ENCODE measurements around the gene GM2A. TPM values are rescaled to one million over a fixed set of nuclear protein-coding genes. Genes with fewer than 3 reads are reported as not detected.

Gene GM2A
- total and polyA plus RNA-seq, 2 donors (not counting 1 experiment from before 2014, with no cell fraction given): 29.8 to 82.7 TPM

DNA sequence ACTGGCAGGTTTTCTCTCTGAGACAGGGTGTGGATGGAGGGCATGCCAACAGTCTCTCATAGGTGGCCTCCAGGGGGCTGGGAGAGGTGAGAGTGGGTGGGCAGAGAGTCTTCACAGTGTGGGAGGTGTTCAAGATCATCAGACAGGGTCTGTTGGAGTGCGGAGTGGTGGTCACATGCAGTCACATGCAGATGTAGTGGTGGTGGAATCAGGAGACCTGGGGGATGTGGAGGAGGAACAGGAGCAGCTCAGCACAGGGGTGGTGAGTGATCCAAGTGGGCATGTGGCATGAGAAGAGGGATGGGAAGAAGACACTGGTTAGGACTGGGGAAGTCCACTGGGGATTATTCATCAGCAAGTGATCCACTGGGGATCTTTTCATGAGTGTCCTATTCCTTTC lies 5.8 kb downstream of the GM2A start:
- no peaks in the 10 kb centered on the region for H3K27me3 ChIP-seq (replicated peaks in 1 of 4; ENCODE audit: control extremely low read depth in 1 of 4, control insufficient read depth in 3 of 4, insufficient read depth in 4 of 4, low read length in 3 of 4)
- ChIA-PET POLR2A (no interaction called here), CTCF (interaction anchor here (1.0 to 3.4 kb wide), 6 partner anchors 18 to 94 kb away, joined by 3 to 15 read pairs (median 10); no protein-coding TSS in a partner anchor)
- DNase-seq (no peak), ATAC-seq (ENCODE audit: low read depth) (no peak)
- WGBS (ENCODE audit: insufficient coverage): 35% methylated on average over 1 of the region's 1 CpG
- no peak overlapping the region for H3K4me3 ChIP-seq (ENCODE audit: control extremely low read depth in 1 of 5, extremely low read depth in 1 of 5, insufficient read depth in 1 of 5, low read depth in 2 of 5, low read length in 4 of 5)
- Mint-ChIP-seq H3K4me1 (peaks cover 73% of the 10 kb centered on the region), H3K27ac (peak overlapping the region; percentile 96), H3K9me3 (ENCODE audit: insufficient read depth) (no peaks in the 10 kb centered on the region), H3K27me3 (no peaks in the 10 kb centered on the region), H3K4me3 (peak overlapping the region; percentile 36)
- peak overlapping the region; percentile 43 to 90 for H3K27ac ChIP-seq (ENCODE audit: low read length in 2 of 2)
- TF ChIP-seq CTCF (IDR thresholded peaks at IDR 0.05) (no peak), EZH2 (IDR thresholded peaks at IDR 0.05; ENCODE audit: borderline replicate concordance, insufficient read depth, low read depth, low read length, poor library complexity, severe bottlenecking) (no peak)
- intact Hi-C loops (cut with micrococcal nuclease): loop anchor here (5.0 to 10.0 kb wide), 2 partner anchors 188 to 1294 kb away; partner anchors contain the start of genes SLC26A2 and SLC36A1
- H3K79me2 ChIP-seq (ENCODE audit: control insufficient read depth, insufficient read depth, low read length): peaks cover 98% of the 10 kb centered on the region
- H3K4me1 ChIP-seq (ENCODE audit: control insufficient read depth in 2 of 2, insufficient read depth in 2 of 2, low read length in 2 of 2): peaks cover 53 to 70% of the 10 kb centered on the region in 2 donors
- peaks cover 41% of the 10 kb centered on the region for H4K20me1 ChIP-seq (ENCODE audit: control insufficient read depth, insufficient read depth, low read length, poor library complexity, severe bottlenecking)
- no peak overlapping the region for H3K9ac ChIP-seq (ENCODE audit: low read length)
- no peaks in the 10 kb centered on the region for H3K9me3 ChIP-seq (ENCODE audit: control extremely low read depth in 1 of 3, control insufficient read depth in 2 of 3, insufficient read depth in 1 of 3, low read length in 2 of 3)
- peak overlapping the region; percentile 83 for H3K4me2 ChIP-seq (replicated peaks; ENCODE audit: low read depth, low read length, poor library complexity, severe bottlenecking)
- H2AFZ ChIP-seq (ENCODE audit: insufficient read depth, low read depth, low read length, poor library complexity, severe bottlenecking): no peak overlapping the region
- H3K36me3 ChIP-seq (replicated peaks in 1 of 2; ENCODE audit: control extremely low read depth in 1 of 2, control insufficient read depth in 1 of 2, extremely low read depth in 1 of 2, insufficient read depth in 2 of 2, low read length in 1 of 2): peaks cover 0 to 67% of the 10 kb centered on the region in 2 experiments

DNA sequence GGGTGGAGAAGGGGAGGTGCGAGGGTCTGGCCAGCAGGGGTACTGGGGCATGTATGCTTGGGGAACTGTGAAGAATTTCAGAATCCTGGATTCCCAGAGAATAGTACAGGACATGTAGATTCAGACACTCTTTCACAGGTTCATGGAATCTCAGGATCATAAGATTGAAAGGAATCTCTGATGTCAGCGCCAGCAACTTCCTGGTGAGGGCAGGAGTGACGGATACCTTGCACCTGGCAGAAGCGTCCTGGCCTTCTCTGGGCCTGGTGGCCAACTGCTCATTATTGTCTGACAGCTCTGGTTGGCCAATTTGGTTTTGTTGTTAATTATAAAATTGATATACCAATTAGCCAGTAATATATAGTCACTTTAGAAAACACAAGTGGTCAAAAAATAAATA lies 6.9 kb downstream of the GM2A start:
- H3K36me3 ChIP-seq (replicated peaks in 1 of 2; ENCODE audit: control extremely low read depth in 1 of 2, control insufficient read depth in 1 of 2, extremely low read depth in 1 of 2, insufficient read depth in 2 of 2, low read length in 1 of 2): peaks cover 0 to 78% of the 10 kb centered on the region in 2 experiments
- TF ChIP-seq CTCF (IDR thresholded peaks at IDR 0.05) (no peak), EZH2 (IDR thresholded peaks at IDR 0.05; ENCODE audit: borderline replicate concordance, insufficient read depth, low read depth, low read length, poor library complexity, severe bottlenecking) (no peak)
- H3K4me1 Mint-ChIP-seq: peaks cover 68% of the 10 kb centered on the region
- H3K27ac ChIP-seq (ENCODE audit: low read length in 2 of 2): peak overlapping the region in 1 of 2 donors; percentile 90
- H3K4me2 ChIP-seq (replicated peaks; ENCODE audit: low read depth, low read length, poor library complexity, severe bottlenecking): no peak overlapping the region
- H3K4me1 ChIP-seq (ENCODE audit: control insufficient read depth in 2 of 2, insufficient read depth in 2 of 2, low read length in 2 of 2): peaks cover 46 to 65% of the 10 kb centered on the region in 2 donors
- H4K20me1 ChIP-seq (ENCODE audit: control insufficient read depth, insufficient read depth, low read length, poor library complexity, severe bottlenecking): peaks cover 52% of the 10 kb centered on the region
- no peak for ATAC-seq (ENCODE audit: low read depth)
- ChIA-PET CTCF (interaction anchor here (1.0 kb wide), 1 partner anchor 96 kb away, joined by 3 read pairs; no protein-coding TSS in a partner anchor), POLR2A (no interaction called here)
- DNase-seq: no peak
- intact Hi-C loops (cut with micrococcal nuclease): loop anchor here (5.0 to 10.0 kb wide), 2 partner anchors 187 to 1295 kb away; partner anchors contain the start of genes SLC26A2 and SLC36A1
- no peak overlapping the region for H2AFZ ChIP-seq (ENCODE audit: insufficient read depth, low read depth, low read length, poor library complexity, severe bottlenecking)
- no peak overlapping the region for H3K9ac ChIP-seq (ENCODE audit: low read length)
- no peaks in the 10 kb centered on the region for H3K27me3 ChIP-seq (replicated peaks in 1 of 4; ENCODE audit: control extremely low read depth in 1 of 4, control insufficient read depth in 3 of 4, insufficient read depth in 4 of 4, low read length in 3 of 4)
- H3K4me3 Mint-ChIP-seq: no peak overlapping the region
- H3K4me3 ChIP-seq (ENCODE audit: control extremely low read depth in 1 of 5, extremely low read depth in 1 of 5, insufficient read depth in 1 of 5, low read depth in 2 of 5, low read length in 4 of 5): no peak overlapping the region
- no peaks in the 10 kb centered on the region for H3K9me3 Mint-ChIP-seq (ENCODE audit: insufficient read depth)
- peaks cover 98% of the 10 kb centered on the region for H3K79me2 ChIP-seq (ENCODE audit: control insufficient read depth, insufficient read depth, low read length)
- H3K27me3 Mint-ChIP-seq: no peaks in the 10 kb centered on the region
- peak overlapping the region; percentile 59 for H3K27ac Mint-ChIP-seq
- 92% methylated on average over 4 of the region's 4 CpGs for WGBS (ENCODE audit: insufficient coverage)
- no peaks in the 10 kb centered on the region for H3K9me3 ChIP-seq (ENCODE audit: control extremely low read depth in 1 of 3, control insufficient read depth in 2 of 3, insufficient read depth in 1 of 3, low read length in 2 of 3)

Data from B cell (primary cell).